NCI-H226 (cell line): ENCODE results near the gene ZSCAN20.
A peak's percentile ranks its signal among the peaks of the same experiment; 100 is the strongest.

Experiments used
- DNase-seq: peaks from one replicate; pipeline ENCODE4 v3.0.0-alpha.2; 2015

ZSCAN20 gene

DNA sequence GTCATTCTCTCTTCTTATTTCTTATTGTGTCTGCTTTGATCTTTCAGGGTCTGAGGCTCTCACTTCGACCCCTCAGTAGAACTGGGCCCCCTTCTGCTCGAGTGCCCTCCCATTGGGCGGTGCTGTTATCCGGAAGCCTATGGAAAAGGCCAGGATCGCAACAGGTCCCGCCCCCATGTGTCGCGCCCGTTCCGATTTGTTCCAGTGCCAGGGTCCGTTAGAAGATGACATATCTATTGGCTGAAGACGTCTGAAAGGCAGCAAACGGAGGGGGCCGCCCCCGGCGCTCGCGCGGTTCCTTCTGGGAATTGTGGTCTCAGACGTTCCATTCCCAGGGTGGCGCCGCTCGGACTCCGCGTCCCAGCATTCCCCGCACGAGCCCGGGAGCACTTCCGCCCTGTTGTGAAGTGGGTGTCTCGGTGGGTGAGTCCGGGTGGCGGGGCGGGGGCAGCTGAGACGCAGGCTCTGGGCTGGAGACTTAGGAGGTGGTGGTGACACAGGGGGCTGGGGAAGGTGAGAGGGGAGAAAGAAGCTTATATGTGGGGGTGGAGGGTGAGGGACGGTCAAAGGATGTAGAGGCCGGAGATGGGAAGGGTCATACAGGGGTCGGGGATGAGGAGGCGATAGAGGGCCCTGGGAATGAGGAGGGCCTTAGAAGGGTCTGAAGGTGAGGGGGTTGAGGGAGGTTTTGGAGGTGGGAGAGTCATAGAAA, at the start of gene ZSCAN20:
Gene ZSCAN20, plus strand, starts transcription at position 377 of the 712 bp plus-strand sequence. CDS start 6,644 bp downstream, outside the sequence.
- DNase-seq, result peak; percentile 99

DNA sequence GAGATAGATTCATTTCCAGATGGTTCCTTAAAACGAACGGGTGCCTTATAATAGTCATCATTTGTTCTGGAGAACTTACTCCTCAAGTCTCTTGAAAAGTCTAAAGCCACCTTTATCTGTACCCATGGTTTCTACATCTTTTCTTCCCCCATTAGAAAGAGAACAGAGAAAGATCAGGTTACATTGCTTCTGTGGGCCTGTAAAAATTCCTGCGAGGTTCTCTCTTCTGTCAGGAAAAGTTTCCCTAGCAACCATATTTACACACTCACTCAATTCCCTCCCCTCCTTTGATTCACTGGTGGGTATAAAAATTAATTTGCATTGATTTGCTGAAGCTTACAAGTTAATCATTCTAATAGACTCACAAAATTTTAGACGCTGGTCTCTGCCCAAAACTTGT, 48.2 kb upstream of the ZSCAN20 start:
- DNase-seq, result no peak

DNA sequence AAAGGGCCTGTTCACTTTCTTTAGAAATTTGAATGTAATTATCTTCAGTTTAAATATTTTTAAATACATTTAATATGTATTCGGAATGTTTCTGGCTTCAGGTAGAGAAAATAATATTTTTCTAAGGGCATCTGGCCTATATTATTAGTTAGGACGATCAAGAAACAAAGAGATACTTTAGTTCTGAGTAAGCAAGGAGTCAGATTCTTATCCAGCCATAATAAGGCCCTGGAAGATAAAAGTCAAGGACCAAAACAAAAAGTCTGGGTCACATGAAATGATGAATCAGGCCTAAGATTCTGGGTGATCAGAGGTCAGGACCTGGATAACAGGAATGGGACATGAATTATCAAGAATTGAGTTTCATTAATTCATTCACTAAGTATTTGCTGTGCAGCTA, 47.8 kb upstream of the ZSCAN20 start:
- DNase-seq, result no peak

DNA sequence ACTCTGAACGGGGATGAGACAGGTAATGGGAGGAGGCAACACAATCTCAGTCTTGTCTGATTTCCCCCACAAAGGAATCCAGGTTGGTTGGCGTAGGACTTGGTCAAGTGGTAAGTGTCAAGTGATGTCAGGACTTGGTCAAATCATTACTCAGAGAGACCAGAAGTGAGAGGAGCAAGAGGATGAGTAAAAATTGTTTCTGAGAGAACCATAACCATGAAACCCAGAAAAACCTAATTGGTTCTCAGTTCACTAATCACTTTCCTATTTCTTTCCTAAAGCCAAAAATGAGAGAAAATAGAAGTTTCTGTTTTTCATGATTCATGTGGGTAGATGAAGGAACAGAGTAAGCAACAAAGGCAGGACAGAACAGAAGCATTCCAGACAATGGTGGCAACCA, 46.5 kb upstream of the ZSCAN20 start:
- no peak for DNase-seq

DNA sequence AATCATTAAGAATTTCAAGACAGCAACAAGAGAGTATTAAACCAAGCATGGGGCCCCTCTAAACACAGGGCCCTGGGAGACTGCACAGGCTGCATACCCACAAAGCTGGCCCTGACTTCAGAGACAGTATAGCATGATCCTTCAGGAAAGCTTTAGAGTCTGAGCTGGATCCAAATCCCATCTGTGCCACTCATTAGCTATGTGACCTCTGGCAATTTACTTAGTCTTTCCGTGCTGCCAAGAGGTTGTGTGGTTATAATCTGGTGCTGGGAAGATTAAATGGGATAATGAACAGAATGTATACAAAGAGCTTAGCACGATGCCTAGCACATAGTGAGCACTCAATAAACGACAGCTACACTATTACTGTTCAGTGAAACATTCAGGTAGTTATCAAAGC, 45.5 kb upstream of the ZSCAN20 start:
- no peak for DNase-seq

DNA sequence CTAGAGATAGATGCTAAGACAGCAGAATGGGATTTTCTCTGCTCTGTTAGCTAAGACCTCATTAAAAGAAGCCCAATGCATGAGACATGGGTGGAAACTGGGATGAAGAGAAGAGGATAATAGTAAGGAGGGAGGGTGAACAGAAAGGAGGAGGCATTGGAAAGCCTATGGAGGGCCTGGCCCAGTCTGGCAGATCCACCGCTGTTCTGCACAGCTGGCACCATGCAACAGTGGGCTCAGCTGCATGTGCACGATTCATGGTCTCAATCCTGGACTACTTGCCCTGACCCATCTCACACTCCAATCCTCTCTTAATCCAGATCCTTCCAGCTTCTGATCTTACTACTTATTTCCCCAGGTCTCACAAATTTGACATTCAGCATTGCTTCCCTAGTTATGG, 43.8 kb upstream of the ZSCAN20 start:
- no peak for DNase-seq

DNA sequence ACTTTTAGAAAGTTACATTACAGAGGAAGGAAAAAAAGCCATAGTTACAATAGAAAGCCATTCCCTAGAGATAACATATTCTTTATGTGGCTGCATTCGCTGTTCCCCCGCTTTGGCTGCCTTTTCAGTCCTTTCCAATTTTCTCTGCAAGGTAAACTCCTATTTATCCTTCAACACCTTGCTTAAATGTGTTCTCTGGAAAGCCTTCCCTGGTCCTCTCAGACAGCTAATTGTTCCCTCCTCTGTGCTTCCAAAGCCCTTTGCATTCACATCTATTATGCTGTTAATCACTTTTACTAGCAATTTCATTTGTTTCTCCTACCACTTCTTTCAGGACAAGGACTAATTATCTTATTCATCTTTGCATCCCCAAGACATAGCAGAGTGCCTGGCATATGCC, 43.1 kb upstream of the ZSCAN20 start:
- no peak for DNase-seq

DNA sequence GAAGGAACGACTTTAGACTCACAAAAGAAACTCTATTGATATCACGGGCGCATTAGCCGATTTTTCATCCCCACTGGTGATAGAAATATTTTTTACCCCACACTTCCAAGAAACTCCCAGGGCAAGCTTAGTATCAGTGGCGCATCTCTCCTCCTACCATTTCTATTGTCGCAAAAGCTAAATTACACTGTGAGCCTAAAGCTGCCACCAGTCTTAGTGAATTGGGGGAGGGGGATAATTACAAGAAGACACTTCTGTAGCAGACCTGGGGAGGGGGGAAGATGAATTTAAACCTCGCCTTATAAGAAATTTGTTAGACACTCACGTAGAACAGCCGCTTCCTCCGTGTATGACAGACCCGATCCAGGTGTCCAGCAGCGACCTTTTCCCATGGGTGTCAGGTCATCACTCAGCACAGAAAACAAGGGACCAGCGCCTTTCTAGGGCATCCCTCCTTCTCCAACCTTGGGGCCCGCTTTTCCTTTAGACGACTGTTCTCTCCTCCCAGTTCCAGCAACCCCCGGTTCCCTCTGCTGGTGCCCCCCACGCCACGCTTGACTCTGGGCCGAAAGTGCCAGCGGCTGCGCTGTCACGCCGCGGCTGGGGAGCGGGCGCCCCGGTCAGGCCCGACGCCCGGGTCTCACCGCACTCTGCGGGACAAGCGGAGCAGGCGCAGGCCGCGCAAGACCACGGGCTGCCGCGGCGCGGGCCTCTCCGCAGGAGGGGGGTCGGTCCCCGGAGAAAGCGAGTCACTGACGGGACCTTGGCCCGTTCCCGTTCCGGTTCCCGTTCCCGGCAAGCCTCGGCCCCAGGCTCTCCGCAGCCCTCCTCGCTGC, 42.4 kb upstream of the ZSCAN20 start:
- no peak for DNase-seq

DNA sequence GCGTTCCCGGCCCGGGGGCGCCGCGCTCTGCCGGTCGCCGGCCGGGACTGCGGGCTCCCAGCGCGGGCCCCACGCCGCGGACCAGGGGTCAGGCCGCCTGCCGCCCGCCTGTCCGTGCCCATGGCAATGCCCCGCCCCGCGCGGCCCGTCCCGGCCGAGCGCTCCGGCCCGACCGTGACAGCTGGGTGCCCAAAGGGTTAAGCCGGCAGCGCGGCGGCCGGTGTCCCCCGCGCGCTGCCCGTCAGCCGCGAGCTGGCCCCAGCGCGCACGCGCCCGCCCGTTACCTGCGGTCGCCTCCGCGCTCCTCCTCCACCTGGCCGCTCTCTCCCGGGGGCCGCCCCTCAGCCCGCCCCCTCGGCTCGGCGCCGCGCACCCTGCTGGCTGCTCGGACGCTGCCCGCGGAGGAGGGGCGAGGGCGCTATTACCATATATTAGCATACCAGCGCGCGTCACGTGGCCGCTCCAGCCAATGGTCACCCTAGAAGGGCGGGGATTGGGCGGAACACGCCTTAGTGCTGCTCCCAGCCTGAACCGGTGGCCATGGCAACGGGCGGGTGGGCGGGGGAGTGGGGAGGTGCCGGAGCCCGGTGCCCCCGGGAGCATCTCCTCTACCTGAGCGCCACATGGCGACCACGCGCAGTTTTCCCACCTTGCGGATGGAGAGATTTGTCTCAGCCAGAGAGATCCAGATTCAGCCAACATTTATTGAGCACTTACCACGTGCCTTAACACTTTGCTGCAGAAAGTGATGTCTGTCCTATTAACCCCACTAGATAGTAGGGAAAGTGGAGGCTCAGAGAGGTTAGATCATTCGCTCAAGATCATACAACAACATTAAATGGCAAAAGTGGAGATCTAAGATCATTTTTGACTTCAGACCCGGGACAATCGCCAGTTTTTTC, 41.5 kb upstream of the ZSCAN20 start, which contains the start of gene PHC2:
Gene PHC2, minus strand, starts transcription at position 404 of the 902 bp plus-strand sequence. CDS start 55,556 bp downstream, outside the sequence.
- peak; percentile 95 for DNase-seq

DNA sequence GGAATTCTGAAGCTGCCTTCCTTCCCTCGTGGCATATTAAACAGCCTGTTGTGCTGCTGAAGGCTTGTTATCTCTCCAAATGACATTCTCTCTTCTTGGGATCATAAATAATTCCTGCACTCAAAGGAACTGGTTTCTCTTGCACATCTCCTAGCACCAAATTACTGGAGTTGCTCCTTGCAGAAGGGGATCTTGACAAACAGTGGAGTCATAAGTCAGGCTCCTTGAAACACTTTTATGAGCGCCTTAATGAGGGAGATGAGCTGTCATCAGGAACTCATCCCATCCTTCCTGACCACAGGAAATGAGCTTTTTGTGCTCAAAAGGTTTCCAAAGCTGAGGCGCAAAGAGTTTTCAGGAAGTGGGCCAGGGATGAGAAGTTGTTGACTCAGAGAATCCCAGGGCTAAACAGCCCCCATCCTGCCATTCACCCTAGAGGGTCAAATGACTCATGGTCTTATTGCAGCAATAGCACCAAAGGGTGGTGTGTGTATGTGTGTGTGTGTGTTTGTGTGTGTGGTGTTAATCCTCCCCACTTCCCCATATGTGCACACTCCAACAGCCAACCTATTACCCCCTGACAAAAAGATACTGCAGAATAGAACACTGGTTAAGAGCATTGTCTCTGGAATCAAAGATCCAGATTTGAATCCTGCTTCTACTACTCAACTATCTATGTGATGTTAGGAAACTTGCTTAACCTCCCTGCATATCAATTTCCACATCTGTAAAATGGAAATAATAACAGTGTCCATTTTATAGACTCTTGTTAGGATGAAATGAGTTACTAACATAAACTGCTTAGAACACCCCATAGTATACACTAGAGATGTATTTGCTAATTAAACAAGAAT, 38.7 kb upstream of the ZSCAN20 start:
- DNase-seq, result peak; percentile 98

DNA sequence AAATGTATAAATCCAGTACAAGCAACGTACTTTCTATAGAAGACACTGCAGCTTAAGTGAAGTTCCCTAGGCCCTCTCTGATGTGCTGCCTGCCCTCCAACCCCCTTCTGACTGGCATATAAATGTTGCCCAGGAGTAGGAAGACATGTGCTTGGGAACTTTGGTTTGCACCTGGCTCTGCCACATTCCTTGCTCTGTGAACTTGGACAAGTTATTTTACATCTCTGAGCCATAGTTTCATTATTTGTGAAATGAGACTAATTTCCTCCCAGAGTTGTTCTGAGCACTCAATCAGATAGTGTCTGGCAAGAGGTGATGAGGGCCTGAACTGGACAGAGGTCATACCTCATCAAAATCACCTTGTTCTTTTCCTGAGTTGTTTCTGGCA, 38.1 kb upstream of the ZSCAN20 start:
- DNase-seq, result no peak

DNA sequence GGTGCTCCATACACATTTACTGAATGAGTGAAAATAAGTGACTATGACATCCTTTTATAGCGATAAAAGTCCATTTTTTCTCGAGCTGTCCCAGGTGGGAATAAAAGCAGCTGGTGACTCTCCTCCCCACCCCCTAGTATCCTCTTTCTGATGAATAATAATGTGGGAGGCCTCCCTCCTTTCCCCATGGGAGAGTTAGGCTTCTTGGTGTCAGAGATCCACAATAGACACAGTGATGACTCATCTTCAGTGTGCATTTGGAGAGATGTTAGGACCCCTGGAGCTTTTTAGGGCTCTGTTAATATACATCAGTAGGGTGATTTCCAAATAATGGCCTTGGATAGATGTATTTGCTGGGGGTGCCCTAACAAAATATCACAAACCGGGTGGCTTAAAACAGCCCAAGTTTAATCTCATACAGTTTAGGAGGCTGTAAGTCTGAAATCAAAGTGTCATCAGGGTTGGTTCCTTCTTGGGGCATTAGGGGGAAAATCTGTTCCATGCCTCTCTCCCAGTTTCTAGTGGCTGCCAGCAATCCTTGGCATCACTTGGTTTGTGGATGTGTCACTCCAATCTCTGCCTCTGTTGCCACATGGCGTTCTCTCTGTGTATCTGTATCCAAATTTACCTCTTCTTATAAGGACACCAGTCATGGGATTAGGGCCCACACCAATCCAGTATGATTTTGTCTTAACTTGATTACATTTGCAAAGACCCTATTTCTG, 37.2 kb upstream of the ZSCAN20 start:
- peak; percentile 63 for DNase-seq

DNA sequence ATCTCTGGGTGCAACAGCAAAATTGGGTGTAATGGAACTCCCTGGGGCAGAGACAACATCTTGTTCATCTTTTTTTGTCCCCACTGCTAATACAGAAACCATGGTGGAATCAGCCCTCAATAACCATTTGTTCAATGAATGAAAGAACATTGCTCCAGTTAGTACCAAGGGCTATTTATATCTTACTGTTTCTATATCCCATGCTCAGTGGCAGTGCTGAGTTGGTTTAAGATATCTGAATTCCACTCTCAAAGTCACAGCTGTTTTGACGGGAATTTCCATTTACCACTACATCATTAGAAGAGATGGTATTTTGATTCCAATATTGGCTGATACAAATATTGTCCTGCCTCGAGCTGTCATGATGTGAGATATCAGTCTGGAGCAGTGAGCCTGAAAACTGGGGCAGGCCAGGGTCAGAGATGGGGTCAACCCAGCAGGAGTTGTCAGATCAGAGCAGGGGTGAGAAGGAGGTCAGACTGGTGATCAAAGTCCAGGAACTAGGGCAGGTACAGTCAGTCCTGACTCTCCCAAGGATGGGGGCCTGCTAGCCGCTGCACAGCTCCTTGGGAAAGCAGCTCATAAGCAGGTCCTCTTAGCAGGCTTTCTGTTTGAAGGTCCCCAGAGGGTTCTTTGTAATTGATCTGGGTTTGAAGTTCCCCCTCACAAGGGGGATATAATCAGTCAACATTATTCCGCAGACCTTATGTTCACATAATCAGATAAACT, 35.7 kb upstream of the ZSCAN20 start:
- no peak for DNase-seq

DNA sequence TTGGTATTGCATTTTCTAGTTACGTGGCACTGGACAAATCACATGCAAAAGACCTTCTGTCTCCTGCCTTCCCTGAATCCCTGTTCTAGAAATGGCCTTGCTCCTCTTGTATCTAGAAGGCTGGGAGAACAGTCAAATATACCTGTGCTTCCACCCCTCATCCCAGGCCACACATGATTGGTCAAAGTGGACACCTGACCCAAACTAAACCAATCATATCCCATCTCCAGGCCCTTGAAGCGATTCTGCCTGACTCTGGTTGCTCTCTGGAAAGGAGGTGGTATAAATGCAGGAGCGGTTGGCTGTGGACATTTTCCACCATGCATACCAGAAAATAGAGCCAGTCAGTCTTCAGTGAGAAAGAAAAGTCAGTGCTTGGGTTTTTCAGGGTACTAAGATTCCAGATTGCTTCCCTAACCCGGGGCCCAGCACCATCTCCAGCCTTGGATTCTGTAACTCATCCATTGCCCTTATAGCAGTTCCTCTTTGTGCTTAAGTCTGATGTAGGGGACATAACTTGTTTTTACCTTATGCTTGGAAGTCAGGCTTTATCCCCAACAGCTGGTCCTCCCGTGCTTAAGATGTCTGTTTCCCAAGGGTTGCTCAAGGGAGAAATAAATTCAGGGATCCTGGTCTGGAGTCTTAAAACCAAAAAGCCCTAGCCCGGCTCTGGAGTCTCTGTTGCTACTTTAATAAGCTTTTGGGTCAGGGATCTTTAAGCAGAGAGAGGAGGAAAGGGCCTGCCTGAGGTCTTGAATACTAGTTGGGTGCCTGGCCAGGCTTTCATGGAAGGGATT, 33.9 kb upstream of the ZSCAN20 start:
- DNase-seq, result no peak

DNA sequence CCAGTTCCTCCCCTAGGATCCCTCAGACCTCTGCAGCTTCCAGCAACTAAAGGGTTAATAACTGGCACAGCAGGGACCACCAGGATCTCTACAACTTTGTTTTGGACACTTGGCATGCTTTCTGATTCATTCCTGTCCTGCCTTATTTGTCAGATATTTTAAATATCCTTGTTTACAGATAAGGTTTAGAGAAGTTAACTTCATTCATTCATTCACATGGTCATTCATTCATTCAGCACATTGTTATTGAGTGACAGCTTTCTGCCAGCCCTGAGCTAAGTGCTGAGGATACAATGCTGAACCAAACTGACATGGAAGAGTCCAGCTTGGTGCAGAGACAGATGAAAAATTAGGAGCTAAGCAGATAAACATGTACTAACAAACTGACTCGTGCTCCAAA, 32.8 kb upstream of the ZSCAN20 start:
- no peak for DNase-seq

DNA sequence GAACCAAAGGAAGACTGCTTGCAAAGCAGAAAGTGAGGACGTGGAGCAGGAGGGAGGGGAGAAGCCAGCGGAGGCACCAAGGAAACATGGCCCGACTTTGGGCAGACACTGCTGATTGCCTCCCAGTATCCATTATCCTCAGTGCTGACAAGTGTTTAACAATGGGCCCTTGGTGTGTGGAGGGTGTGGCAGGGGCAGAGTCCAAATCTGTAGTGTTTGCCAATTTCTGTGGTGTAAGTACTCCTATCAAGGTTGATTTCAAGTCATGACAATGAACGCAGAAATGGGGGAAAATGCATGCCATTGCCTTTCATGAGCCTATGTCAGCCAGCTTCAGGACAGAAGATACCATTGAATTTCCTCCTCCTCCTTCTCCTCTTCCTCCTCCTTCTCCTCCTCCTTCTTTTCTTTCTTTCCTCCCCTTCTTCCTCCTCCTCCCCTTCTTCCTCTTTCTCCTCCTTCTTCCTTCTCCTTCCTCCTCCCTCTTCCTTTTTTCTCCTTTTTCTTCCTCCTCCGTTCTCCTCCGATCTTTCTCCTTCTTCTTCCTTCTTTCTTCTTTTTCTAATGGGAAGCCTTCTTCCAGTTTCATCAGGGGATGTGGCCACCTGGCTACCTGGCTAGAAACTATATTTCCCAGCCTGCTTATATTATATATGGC, 31.2 kb upstream of the ZSCAN20 start:
- DNase-seq, result no peak

DNA sequence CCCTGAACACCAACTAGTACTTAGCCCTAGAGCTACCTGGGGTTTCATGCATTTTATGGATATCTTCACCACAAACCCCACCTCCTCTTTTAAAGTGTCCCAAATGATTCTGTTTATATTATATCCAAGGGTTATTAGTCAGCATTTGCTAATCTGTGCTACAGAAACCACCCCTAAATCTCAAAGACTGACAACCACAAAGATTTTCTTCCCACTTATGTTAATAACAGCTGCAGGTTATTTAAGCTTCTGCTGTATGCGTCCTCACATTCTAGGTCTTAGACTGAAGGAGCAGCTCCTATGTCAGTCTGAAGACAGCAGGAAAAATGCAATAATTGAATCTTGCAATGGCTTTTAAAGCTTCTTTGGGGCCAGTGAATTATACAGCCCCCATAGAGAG, 30.3 kb upstream of the ZSCAN20 start:
- no peak for DNase-seq

DNA sequence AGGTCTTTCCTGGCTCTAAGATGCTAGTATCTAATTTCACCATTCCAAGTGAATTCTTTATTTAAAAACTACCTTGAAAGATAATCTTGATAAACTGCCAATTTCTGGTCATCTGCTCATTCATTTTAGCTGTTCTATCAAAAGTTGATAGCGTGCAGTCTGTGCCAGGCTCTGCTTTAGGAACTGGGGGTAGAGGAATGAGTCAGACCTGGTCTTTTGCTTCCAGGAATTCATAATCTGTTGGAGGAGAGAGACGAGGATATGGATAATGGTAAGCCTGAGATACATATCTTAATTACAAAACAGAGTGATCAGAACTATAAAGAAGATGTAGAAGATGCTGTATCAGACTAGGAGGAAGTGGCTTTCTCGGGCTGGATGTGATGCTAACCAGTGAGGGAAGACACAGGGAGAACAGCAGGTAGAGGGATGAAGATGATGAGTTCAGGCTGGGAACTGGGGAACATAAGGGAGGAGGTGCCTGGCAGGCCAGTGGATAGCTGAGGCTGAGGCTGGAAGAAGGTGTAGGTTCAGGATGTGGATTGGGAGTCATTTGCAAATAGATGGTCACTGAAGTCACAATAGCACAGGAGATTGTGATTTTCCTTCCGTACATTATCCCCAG, 29.3 kb upstream of the ZSCAN20 start:
- peak; percentile 93 for DNase-seq

DNA sequence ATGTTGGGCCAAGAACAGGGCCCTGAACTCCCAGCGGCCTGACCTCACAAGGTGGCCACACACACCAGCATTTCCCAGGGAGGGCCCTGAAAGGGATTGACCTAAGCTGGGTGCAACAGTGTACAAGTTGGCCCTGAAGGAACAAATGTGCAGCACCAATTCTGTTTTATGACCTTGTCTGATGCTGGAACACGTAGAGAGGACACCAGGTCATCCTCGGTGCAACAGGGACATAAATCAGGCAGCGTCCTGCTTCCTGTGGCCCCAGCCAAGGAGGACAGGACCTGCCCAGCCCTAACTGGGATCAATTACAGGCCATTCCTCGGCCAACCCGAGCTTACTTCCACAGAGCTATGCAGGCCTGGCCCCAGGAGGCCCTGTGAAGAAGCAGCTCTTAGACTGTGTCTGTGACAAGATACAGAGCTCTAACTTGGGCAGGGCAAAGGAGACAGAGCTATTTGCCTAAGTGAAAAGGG, 28.7 kb upstream of the ZSCAN20 start:
- DNase-seq, result no peak
